Measurements from ENCODE around the gene PUS7L.

- TF ChIP-seq, protein P1, sequence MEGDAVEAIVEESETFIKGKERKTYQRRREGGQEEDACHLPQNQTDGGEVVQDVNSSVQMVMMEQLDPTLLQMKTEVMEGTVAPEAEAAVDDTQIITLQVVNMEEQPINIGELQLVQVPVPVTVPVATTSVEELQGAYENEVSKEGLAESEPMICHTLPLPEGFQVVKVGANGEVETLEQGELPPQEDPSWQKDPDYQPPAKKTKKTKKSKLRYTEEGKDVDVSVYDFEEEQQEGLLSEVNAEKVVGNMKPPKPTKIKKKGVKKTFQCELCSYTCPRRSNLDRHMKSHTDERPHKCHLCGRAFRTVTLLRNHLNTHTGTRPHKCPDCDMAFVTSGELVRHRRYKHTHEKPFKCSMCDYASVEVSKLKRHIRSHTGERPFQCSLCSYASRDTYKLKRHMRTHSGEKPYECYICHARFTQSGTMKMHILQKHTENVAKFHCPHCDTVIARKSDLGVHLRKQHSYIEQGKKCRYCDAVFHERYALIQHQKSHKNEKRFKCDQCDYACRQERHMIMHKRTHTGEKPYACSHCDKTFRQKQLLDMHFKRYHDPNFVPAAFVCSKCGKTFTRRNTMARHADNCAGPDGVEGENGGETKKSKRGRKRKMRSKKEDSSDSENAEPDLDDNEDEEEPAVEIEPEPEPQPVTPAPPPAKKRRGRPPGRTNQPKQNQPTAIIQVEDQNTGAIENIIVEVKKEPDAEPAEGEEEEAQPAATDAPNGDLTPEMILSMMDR (IDR thresholded peaks at IDR 0.05; ENCODE audit: poor library complexity) = no peak
- TF ChIP-seq EZH2 (IDR thresholded peaks at IDR 0.05; ENCODE audit: borderline replicate concordance) = no peak
These were observed 16.5 kb downstream of the PUS7L start for GRCh38 chr12:43742106-43742505.

Measured in hepatocyte (in vitro differentiated cells).